ENCODE results near the gene TBC1D3K. TPM values are rescaled to one million over a fixed set of nuclear protein-coding genes. Genes with fewer than 3 reads are reported as not detected.
"Not testable (repeated sequence)": the region's sequence is repeated elsewhere in the genome, so short reads cannot be mapped to it uniquely, and the experiment has no call there.

Gene TBC1D3K
- total RNA-seq = not detected in 2 replicates

- DNase-seq (ENCODE audit: low read depth, low spot score) = not testable (repeated sequence)
These were observed at the start of gene TBC1D3K for GRCh38 chr17:37924115-37924514. Gene TBC1D3K (plus strand): TSS chr17:37924415. CDS start chr17:37926000, 1,585 bp downstream.

DNA sequence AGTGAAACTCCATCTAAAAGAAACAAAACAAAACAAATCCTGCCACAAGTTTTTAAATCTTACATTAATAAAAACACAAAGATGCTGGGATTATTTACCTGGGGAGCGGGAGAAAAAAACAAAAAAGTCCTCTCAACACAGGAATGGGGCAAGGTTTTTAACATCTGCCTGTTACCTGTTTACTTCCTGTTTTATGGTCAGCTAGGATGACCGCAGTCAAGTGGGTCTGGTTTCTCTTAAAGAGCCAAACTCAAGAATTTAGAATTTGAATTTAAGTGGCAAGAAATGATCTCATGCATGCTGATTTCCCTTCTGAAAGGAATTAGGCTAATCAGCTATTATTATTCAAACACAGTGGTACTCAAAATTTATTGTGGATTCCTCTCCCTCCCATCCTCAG is 39.7 kb upstream of the TBC1D3K start:
- no peak for DNase-seq (ENCODE audit: low read depth, low spot score)

- DNase-seq (ENCODE audit: low read depth, low spot score) = no peak
These were observed 39.1 kb upstream of the TBC1D3K start for GRCh38 chr17:37885136-37885535.

DNA sequence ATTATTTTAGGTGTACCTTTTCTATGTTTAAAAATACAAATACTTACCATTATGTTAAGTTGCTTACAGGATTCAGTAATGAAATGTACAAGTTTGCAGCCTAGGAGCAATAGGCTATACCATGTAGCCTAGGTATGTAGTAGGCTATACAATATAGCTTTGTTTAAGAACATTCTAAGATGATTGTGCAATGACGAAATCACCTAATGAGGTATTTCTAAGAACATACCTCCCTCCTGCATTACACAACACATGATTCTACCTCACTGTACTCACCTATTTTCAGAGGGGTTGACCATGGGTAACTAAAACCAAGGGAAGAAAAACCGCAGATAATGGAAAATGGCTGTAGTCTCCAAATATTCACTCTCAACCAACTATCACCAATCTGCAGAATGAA is 35.3 kb upstream of the TBC1D3K start:
- DNase-seq (ENCODE audit: low read depth, low spot score) = no peak

DNA sequence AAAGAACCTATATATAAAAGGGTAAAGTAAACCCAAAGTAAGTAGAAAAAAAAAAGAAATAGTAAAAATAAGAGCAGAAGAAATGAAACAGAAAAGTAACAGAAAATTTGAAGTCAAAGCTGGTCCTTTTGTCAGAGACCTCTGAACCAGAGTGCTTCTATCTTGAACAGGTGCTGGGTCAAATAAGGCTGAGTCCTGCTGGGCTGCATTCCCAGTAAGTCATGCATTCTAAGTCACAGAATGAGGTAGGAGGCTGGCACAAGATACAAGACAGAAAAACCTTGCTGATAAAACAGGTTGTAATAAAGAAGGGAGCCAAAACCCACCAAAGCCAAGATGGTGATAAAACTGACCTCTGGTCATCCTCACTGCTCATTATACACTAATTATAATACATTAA is 27.3 kb upstream of the TBC1D3K start:
- DNase-seq (ENCODE audit: low read depth, low spot score) = not testable (repeated sequence)

Other genes with a start within 250 kb of the TBC1D3K start
- gene HNF1B, start 179.4 kb upstream of the TBC1D3K start, total RNA-seq = not detected in 2 replicates
- 1.0 and 1.2 TPM in 2 replicates for gene TBC1D3L, start 64.6 kb downstream of the TBC1D3K start, total RNA-seq
- 0.32 TPM in 1 of 2 replicates, not detected in the other for gene TBC1D3D, start 79.6 kb downstream of the TBC1D3K start, total RNA-seq
- gene TBC1D3C, start 144.2 kb downstream of the TBC1D3K start, total RNA-seq = 0.39 TPM in 1 of 2 replicates, not detected in the other
- gene TBC1D3E, start 203.5 kb downstream of the TBC1D3K start, total RNA-seq = not detected in 2 replicates

Data from pulmonary artery endothelial cell (primary cell).